ENCODE results near the gene CPPED1. TPM values are rescaled to one million over a fixed set of nuclear protein-coding genes. Genes with fewer than 3 reads are reported as not detected.
"Not testable (repeated sequence)": the region's sequence is repeated elsewhere in the genome, so short reads cannot be mapped to it uniquely, and the experiment has no call there.

The CPPED1 gene
- total RNA-seq, 1 donor from 2014 or later = 22.7 TPM

GRCh38 chr16:12802661-12803060 is 1.0 kb downstream of the CPPED1 start:
- DNase-seq (ENCODE audit: low spot score) = no peak

GRCh38 chr16:12802048-12802447 is 1.6 kb downstream of the CPPED1 start:
- no peak for DNase-seq (ENCODE audit: low spot score)

GRCh38 chr16:12801511-12802042 is 2.1 kb downstream of the CPPED1 start:
- no peak for DNase-seq (ENCODE audit: low spot score)

- DNase-seq (ENCODE audit: low spot score) = no peak
These were observed 2.9 kb downstream of the CPPED1 start for GRCh38 chr16:12800817-12801216.

GRCh38 chr16:12799996-12800395 is 3.7 kb downstream of the CPPED1 start:
- DNase-seq (ENCODE audit: low spot score) = not testable (repeated sequence)

GRCh38 chr16:12798846-12799245 is 4.8 kb downstream of the CPPED1 start:
- no peak for DNase-seq (ENCODE audit: low spot score)

GRCh38 chr16:12798171-12798570 is 5.5 kb downstream of the CPPED1 start:
- no peak for DNase-seq (ENCODE audit: low spot score)

- no peak for DNase-seq (ENCODE audit: low spot score)
These were observed 7.2 kb downstream of the CPPED1 start for GRCh38 chr16:12796498-12796897.

- DNase-seq (ENCODE audit: low spot score) = no peak
These were observed 8.9 kb downstream of the CPPED1 start for GRCh38 chr16:12794486-12795387.

- no peak for DNase-seq (ENCODE audit: low spot score)
These were observed 9.8 kb downstream of the CPPED1 start for GRCh38 chr16:12793865-12794240.

- DNase-seq (ENCODE audit: low spot score) = no peak
These were observed 10.4 kb downstream of the CPPED1 start for GRCh38 chr16:12793120-12793864.

- DNase-seq (ENCODE audit: low spot score) = not testable (repeated sequence)
These were observed 11.2 kb downstream of the CPPED1 start for GRCh38 chr16:12792528-12792927.

- DNase-seq (ENCODE audit: low spot score) = no peak
These were observed 12.3 kb downstream of the CPPED1 start for GRCh38 chr16:12791340-12791739.

- DNase-seq (ENCODE audit: low spot score) = no peak
These were observed 14.9 kb downstream of the CPPED1 start for GRCh38 chr16:12788758-12789157.

- DNase-seq (ENCODE audit: low spot score) = peak; percentile 33
These were observed 17.6 kb downstream of the CPPED1 start for GRCh38 chr16:12786081-12786480.

- DNase-seq (ENCODE audit: low spot score) = no peak
These were observed 19.6 kb downstream of the CPPED1 start for GRCh38 chr16:12784076-12784475.

- DNase-seq (ENCODE audit: low spot score) = no peak
These were observed 21.9 kb downstream of the CPPED1 start for GRCh38 chr16:12781777-12782176.

- DNase-seq (ENCODE audit: low spot score) = peak; percentile 14
These were observed 23.2 kb downstream of the CPPED1 start for GRCh38 chr16:12780467-12780866.

- no peak for DNase-seq (ENCODE audit: low spot score)
These were observed 25.0 kb downstream of the CPPED1 start for GRCh38 chr16:12778726-12779125.

- peak; percentile 24 for DNase-seq (ENCODE audit: low spot score)
These were observed 27.9 kb downstream of the CPPED1 start for GRCh38 chr16:12775656-12776236.

GRCh38 chr16:12773221-12773620 is 30.5 kb downstream of the CPPED1 start:
- DNase-seq (ENCODE audit: low spot score) = peak; percentile 65

GRCh38 chr16:12771341-12771798 is 32.3 kb downstream of the CPPED1 start:
- DNase-seq (ENCODE audit: low spot score) = no peak
